ENCODE measurements around the gene EXOC6B. TPM values are rescaled to one million over a fixed set of nuclear protein-coding genes. Genes with fewer than 3 reads are reported as not detected.
A peak's percentile ranks its signal among the peaks of the same experiment; 100 is the strongest.

EXOC6B gene
- total RNA-seq, 1 donor from 2014 or later = 32.2 TPM

DNA sequence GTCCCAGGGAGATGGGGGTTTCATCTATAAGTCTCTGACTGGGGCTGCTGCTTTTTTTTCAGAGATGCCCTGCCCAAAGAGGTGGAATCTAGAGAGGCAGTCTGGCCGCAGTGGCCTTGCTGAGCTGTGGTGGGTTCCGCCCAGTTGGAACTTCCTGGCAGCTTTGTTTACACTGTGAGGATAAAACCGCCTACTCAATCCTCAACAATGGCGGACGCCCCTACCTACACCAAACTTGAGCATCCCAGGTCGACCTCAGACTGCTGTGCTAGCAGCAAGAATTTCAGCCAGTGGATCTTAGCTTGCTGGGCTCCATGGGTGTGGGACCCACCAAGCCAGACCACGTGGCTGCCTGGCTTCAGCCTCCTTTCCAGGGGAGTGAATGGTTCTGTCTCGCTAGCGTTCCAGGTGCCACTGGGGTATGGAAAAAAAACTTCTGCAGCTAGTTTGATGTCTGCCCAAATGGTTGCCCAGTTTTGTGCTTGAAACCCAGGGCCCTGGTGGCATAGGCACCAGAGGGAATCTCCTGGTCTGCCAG is 525.6 kb downstream of the EXOC6B start:
- DNase-seq (ENCODE audit: low spot score) = no peak
- TF ChIP-seq, protein P1, sequence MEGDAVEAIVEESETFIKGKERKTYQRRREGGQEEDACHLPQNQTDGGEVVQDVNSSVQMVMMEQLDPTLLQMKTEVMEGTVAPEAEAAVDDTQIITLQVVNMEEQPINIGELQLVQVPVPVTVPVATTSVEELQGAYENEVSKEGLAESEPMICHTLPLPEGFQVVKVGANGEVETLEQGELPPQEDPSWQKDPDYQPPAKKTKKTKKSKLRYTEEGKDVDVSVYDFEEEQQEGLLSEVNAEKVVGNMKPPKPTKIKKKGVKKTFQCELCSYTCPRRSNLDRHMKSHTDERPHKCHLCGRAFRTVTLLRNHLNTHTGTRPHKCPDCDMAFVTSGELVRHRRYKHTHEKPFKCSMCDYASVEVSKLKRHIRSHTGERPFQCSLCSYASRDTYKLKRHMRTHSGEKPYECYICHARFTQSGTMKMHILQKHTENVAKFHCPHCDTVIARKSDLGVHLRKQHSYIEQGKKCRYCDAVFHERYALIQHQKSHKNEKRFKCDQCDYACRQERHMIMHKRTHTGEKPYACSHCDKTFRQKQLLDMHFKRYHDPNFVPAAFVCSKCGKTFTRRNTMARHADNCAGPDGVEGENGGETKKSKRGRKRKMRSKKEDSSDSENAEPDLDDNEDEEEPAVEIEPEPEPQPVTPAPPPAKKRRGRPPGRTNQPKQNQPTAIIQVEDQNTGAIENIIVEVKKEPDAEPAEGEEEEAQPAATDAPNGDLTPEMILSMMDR (IDR thresholded peaks at IDR 0.05) = no peak

DNA sequence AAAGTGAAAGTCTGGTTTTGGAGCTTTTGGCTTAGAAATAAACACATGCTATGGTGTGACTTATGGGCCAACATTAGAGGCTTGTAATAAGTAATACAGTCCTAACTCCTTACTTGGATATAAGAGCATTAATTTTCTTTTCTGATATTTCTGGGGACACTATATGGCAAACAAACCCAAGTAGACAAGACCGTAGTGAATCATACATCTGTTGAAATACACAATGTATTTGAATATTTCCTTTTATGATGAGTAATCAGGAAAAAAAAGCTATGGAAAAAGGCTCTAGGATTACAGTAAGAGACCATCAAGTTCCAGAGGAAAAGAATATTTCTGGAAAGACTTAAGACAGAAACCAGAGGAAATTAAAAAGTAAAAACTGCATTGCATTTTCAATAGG is 532.2 kb downstream of the EXOC6B start:
- no peak overlapping the region for H3K4me3 Mint-ChIP-seq (ENCODE audit: unreplicated experiment)
- H3K27me3 Mint-ChIP-seq (ENCODE audit: low read depth) = no peaks in the 10 kb centered on the region
- H3K36me3 Mint-ChIP-seq (ENCODE audit: low read depth) = peaks cover 9% of the 10 kb centered on the region
- H3K27ac Mint-ChIP-seq (ENCODE audit: unreplicated experiment) = peak overlapping the region; percentile 76
- H3K4me1 Mint-ChIP-seq (ENCODE audit: low read depth) = peaks cover 23% of the 10 kb centered on the region
- peaks cover 12% of the 10 kb centered on the region for H3K9me3 Mint-ChIP-seq (ENCODE audit: low read depth)
- TF ChIP-seq, protein P1 (IDR thresholded peaks at IDR 0.05) = no peak
- DNase-seq (ENCODE audit: low spot score) = no peak

More for the DNA sequence above, 525.6 kb downstream of the EXOC6B start:
- no peaks in the 10 kb centered on the region for H3K27me3 Mint-ChIP-seq (ENCODE audit: low read depth)
- H3K9me3 Mint-ChIP-seq (ENCODE audit: low read depth) = peaks cover 22% of the 10 kb centered on the region
- no peak overlapping the region for H3K4me3 Mint-ChIP-seq (ENCODE audit: unreplicated experiment)
- H3K36me3 Mint-ChIP-seq (ENCODE audit: low read depth) = peaks cover 11% of the 10 kb centered on the region
- no peaks in the 10 kb centered on the region for H3K4me1 Mint-ChIP-seq (ENCODE audit: low read depth)
- H3K27ac Mint-ChIP-seq (ENCODE audit: unreplicated experiment) = no peak overlapping the region

DNA sequence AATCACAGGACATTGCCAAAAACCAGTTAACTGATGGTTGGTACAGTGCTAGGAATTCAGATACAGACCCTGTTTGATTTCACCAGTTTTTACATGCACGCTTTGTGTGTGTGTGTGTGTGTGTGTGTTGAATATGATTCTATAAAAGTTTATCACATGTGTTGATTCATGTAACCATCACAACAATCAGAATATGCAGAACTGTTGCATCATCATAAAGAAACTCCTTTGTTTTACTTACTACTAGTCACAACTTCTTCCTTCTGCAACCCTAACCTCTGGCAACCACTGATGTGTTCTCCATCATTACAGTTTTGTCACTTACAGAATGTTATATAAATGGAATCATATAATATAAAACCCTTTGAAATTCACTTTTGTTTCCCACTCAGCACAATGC is 533.4 kb downstream of the EXOC6B start:
- Mint-ChIP-seq H3K27me3 (ENCODE audit: low read depth) (no peaks in the 10 kb centered on the region), H3K4me1 (ENCODE audit: low read depth) (peaks cover 23% of the 10 kb centered on the region), H3K4me3 (ENCODE audit: unreplicated experiment) (no peak overlapping the region), H3K27ac (ENCODE audit: unreplicated experiment) (no peak overlapping the region), H3K36me3 (ENCODE audit: low read depth) (peaks cover 2% of the 10 kb centered on the region), H3K9me3 (ENCODE audit: low read depth) (peaks cover 4% of the 10 kb centered on the region)
- DNase-seq (ENCODE audit: low spot score) = no peak
- TF ChIP-seq, protein P1 (IDR thresholded peaks at IDR 0.05) = no peak

DNA sequence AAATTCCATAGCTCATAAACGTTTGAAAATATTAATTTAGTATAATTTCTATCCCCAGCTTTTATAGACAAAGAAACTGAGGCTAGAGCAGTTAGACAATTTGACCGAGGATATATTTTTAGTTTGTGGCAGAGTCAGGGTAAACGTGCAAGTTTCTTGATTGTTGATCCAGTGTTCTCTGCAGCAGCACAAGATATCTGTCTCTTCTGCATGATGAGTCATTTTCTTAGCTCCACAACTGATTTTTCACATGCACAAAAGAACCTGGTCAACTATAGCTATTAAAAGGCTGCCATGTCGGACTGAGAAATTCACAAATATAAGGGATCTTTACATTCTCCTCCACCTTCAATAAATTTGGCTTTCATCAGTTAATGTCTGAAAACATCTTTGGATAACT is 534.8 kb downstream of the EXOC6B start:
- H3K36me3 Mint-ChIP-seq (ENCODE audit: low read depth) = no peaks in the 10 kb centered on the region
- no peaks in the 10 kb centered on the region for H3K27me3 Mint-ChIP-seq (ENCODE audit: low read depth)
- no peaks in the 10 kb centered on the region for H3K9me3 Mint-ChIP-seq (ENCODE audit: low read depth)
- H3K27ac Mint-ChIP-seq (ENCODE audit: unreplicated experiment) = peak overlapping the region; percentile 34
- no peak overlapping the region for H3K4me3 Mint-ChIP-seq (ENCODE audit: unreplicated experiment)
- H3K4me1 Mint-ChIP-seq (ENCODE audit: low read depth) = peaks cover 23% of the 10 kb centered on the region
- no peak for DNase-seq (ENCODE audit: low spot score)
- TF ChIP-seq, protein P1 (IDR thresholded peaks at IDR 0.05) = no peak

DNA sequence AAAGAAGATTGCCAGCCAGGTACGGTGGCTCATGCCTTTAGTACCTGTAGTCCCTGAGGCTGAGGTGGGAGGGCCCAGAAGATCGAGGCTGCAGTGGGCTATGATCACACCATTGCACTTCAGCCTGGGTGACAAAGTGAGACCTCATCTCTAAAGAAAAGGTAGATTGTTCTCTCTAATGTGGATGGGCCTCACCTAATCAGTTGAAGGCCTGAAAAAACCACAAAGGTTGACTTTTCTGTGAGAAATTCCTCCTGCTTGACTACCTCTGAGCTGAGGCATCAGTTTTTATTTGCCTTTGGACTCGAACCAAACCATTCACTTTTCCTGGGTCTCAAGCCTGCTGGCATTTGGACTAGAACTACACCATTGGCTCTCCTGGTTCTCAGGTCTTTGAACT is 536.1 kb downstream of the EXOC6B start:
- no peak overlapping the region for H3K27ac Mint-ChIP-seq (ENCODE audit: unreplicated experiment)
- H3K36me3 Mint-ChIP-seq (ENCODE audit: low read depth) = no peaks in the 10 kb centered on the region
- H3K4me1 Mint-ChIP-seq (ENCODE audit: low read depth) = peaks cover 23% of the 10 kb centered on the region
- no peaks in the 10 kb centered on the region for H3K9me3 Mint-ChIP-seq (ENCODE audit: low read depth)
- TF ChIP-seq, protein P1 (IDR thresholded peaks at IDR 0.05) = no peak
- no peaks in the 10 kb centered on the region for H3K27me3 Mint-ChIP-seq (ENCODE audit: low read depth)
- no peak for DNase-seq (ENCODE audit: low spot score)
- H3K4me3 Mint-ChIP-seq (ENCODE audit: unreplicated experiment) = no peak overlapping the region

All from chondrocyte (in vitro differentiated cells).